ENCODE measurements around the gene SETBP1.

DNA sequence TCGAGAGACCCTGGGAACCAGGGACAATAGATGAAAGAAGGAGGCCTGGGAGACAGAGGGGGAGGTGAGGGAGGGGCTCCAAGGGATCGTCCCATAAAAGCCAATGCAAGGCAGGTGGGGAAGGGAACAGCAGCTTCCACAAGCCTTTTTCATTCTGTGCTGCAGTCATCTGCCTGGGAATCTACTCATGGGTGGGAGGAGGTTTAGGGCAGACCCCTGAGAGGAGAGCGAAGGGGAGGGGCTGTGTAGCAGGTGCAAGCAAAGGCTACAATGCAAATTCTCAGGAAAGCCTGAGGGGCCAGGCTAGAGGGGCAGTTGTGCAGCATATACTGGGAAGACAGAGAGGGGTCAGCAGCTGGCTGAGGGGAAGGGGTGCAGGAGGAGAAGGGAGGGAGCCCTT lies 135.4 kb downstream of the SETBP1 start:
- no peak for TF ChIP-seq TCF4 (CRISPR knock-in tag; IDR thresholded peaks at IDR 0.05; ENCODE audit: borderline replicate concordance)
- no peak for TF ChIP-seq ZNF565 (CRISPR knock-in tag; conservative IDR thresholded peaks at IDR 0.05; ENCODE audit: low read depth)
- TF ChIP-seq, protein P1, sequence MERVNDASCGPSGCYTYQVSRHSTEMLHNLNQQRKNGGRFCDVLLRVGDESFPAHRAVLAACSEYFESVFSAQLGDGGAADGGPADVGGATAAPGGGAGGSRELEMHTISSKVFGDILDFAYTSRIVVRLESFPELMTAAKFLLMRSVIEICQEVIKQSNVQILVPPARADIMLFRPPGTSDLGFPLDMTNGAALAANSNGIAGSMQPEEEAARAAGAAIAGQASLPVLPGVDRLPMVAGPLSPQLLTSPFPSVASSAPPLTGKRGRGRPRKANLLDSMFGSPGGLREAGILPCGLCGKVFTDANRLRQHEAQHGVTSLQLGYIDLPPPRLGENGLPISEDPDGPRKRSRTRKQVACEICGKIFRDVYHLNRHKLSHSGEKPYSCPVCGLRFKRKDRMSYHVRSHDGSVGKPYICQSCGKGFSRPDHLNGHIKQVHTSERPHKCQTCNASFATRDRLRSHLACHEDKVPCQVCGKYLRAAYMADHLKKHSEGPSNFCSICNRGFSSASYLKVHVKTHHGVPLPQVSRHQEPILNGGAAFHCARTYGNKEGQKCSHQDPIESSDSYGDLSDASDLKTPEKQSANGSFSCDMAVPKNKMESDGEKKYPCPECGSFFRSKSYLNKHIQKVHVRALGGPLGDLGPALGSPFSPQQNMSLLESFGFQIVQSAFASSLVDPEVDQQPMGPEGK (CRISPR knock-in tag; IDR thresholded peaks at IDR 0.05; ENCODE audit: borderline replicate concordance), result no peak
- TF ChIP-seq ARNTL (CRISPR knock-in tag; IDR thresholded peaks at IDR 0.05; ENCODE audit: borderline replicate concordance, low read depth), result no peak
- no peak for TF ChIP-seq ZNF8 (CRISPR knock-in tag; IDR thresholded peaks at IDR 0.05)
- no peak for TF ChIP-seq SNAI2 (CRISPR knock-in tag; IDR thresholded peaks at IDR 0.05)
- TF ChIP-seq ZFP30 (CRISPR knock-in tag; IDR thresholded peaks at IDR 0.05), result no peak
- no peak for TF ChIP-seq RARB (CRISPR knock-in tag; IDR thresholded peaks at IDR 0.05)
- no peak for TF ChIP-seq PPARA (CRISPR knock-in tag; IDR thresholded peaks at IDR 0.05; ENCODE audit: borderline replicate concordance)

Measured in SK-N-SH treated with all-trans-retinoic acid at 6 μM for 48 hours (cell line).